Activated naive CD4-positive, alpha-beta T cell treated with anti-CD3 and anti-CD28 coated beads for 36 hours (primary cell): ENCODE data around the gene IL36A. TPM values are rescaled to one million over a fixed set of nuclear protein-coding genes. Genes with fewer than 3 reads are reported as not detected.
A peak's percentile ranks its signal among the peaks of the same experiment; 100 is the strongest.

Experiments used
- CTCF ChIA-PET: fragments of 350-600 bp; sonication (Branson Sonifier 250); formaldehyde crosslinking; loops from one replicate; lab custom pipeline; 2021; ENCODE audit warnings: antibody characterized with exemption; lab: Charles Lee
- DNase-seq: peaks from one replicate; pipeline ENCODE4 v3.0.0-alpha.2; 2020
- H3K27ac Mint-ChIP-seq: one replicate; pipeline ENCODE4 v1.8.0; 2021; ENCODE audit warnings: mild to moderate bottlenecking, mixed read lengths
- H3K27me3 Mint-ChIP-seq: one replicate; pipeline ENCODE4 v1.8.0; 2021; ENCODE audit warnings: low read depth, mixed read lengths
- H3K36me3 Mint-ChIP-seq: one replicate; pipeline ENCODE4 v1.8.0; 2021; ENCODE audit warnings: low read depth, mixed read lengths
- H3K4me1 Mint-ChIP-seq: one replicate; pipeline ENCODE4 v1.8.0; 2021; ENCODE audit warnings: low read depth, mixed read lengths
- H3K4me3 Mint-ChIP-seq: one replicate; pipeline ENCODE4 v1.8.0; 2021; ENCODE audit warnings: mild to moderate bottlenecking, moderate library complexity, mixed read lengths
- H3K9me3 Mint-ChIP-seq: one replicate; pipeline ENCODE4 v1.8.0; 2021; ENCODE audit warnings: mixed read lengths
- intact Hi-C: fragments of 100-400 bp; cut with micrococcal nuclease; formaldehyde crosslinking; loops from one replicate; pipeline ENCODE4 v1.15.1; 2023
- total RNA-seq, 2 experiments: library from RNA; stranded (reverse); gene quantifications; one replicate each; pipeline ENCODE4 v1.2.3, GENCODE V29; 2021

The IL36A gene
- total RNA-seq, 2 experiments from 2014 or later: not detected

DNA sequence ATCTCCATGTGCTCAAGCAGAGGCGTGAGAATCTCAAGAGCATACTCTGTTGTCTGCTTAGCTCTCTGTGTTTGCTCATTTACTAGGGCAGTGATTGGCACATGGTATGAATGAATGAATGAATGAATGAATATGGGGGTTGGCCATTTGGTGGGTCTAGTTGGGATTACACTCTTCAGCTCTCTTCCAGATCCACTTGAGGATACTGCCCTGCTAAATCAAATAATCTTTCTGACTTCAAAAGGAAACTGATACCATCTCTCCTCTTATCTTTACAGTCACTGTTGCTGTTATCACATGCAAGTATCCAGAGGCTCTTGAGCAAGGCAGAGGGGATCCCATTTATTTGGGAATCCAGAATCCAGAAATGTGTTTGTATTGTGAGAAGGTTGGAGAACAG, 25.5 kb upstream of the IL36A start:
- Mint-ChIP-seq H3K4me3 (no peak overlapping the region), H3K36me3 (no peaks in the 10 kb centered on the region), H3K27me3 (no peaks in the 10 kb centered on the region), H3K27ac (no peak overlapping the region), H3K9me3 (no peaks in the 10 kb centered on the region), H3K4me1 (peaks cover 38% of the 10 kb centered on the region)
- intact Hi-C loops: loop anchor here (1.0 kb wide), 1 partner anchor 17 kb away; no protein-coding TSS in a partner anchor
- DNase-seq: no peak
- CTCF ChIA-PET: interaction anchor here (0.9 to 2.3 kb wide), 3 partner anchors 19 to 70 kb away, joined by 3 to 9 read pairs (median 5); no protein-coding TSS in a partner anchor

DNA sequence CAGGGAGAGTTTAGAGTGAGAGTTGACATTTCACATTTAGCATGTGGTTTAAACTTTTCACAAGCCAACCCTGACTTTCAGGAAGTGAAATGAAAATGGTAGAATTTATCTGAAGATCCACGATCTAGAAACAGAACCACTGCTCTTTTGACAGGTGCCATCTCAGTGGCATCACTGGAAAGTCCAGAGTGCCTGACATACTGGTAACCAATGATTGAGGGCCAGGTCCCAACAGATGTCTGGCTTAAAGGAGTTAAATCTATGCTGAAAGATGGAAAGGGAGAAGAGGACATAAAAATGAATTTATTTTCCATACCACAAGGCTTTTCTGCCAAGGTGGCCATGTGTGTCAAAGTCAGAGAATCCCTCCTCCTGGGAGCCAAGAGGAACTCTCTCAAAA, 24.7 kb upstream of the IL36A start:
- Mint-ChIP-seq H3K27ac (peak overlapping the region; percentile 67), H3K4me3 (no peak overlapping the region), H3K4me1 (peaks cover 43% of the 10 kb centered on the region), H3K36me3 (no peaks in the 10 kb centered on the region), H3K9me3 (no peaks in the 10 kb centered on the region), H3K27me3 (no peaks in the 10 kb centered on the region)
- peak; percentile 48 for DNase-seq
- CTCF ChIA-PET: interaction anchor here (2.3 kb wide), 1 partner anchor 22 kb away, joined by 9 read pairs; no protein-coding TSS in a partner anchor
- intact Hi-C loops: loop anchor here (1.0 kb wide), 1 partner anchor 16 kb away; no protein-coding TSS in a partner anchor

DNA sequence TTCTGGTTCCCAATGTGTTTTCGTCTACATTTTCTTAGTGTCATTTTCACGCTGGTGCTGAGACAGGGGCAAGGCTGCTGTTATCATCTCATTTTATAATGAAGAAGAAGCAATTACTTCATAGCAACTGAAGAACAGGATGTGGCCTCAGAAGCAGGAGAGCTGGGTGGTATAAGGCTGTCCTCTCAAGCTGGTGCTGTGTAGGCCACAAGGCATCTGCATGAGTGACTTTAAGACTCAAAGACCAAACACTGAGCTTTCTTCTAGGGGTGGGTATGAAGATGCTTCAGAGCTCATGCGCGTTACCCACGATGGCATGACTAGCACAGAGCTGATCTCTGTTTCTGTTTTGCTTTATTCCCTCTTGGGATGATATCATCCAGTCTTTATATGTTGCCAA, 20.2 kb upstream of the IL36A start:
- CTCF ChIA-PET: interaction anchor here (0.6 to 1.0 kb wide), 2 partner anchors 12 to 165 kb away, joined by 3 read pairs; no protein-coding TSS in a partner anchor
- H3K4me3 Mint-ChIP-seq: no peak overlapping the region
- H3K36me3 Mint-ChIP-seq: no peaks in the 10 kb centered on the region
- intact Hi-C loops: no loop called here
- H3K27me3 Mint-ChIP-seq: no peaks in the 10 kb centered on the region
- DNase-seq: peak; percentile 59
- H3K4me1 Mint-ChIP-seq: peaks cover 22% of the 10 kb centered on the region
- peak overlapping the region; percentile 31 for H3K27ac Mint-ChIP-seq
- H3K9me3 Mint-ChIP-seq: peaks cover 6% of the 10 kb centered on the region

DNA sequence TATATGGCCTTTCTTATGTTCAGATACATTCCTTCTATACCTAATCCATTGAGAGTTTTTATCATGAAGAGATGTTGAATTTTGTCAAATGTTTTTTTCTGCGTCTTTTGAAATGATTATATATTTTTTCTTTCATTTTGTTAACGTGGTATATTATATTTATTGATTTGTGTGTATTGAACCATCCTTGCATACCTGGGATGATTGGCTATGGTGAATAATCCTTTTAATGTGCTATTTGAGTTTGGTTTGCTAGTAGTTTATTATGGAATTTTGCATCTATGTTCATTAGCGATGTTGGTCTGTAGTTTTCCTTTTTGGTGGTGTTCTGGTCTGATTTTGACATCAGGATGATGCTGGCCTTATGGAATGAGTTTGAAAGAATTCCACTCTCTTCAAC, 15.6 kb upstream of the IL36A start:
- H3K36me3 Mint-ChIP-seq: peaks cover 1% of the 10 kb centered on the region
- intact Hi-C loops: no loop called here
- no peak overlapping the region for H3K4me3 Mint-ChIP-seq
- H3K4me1 Mint-ChIP-seq: peaks cover 18% of the 10 kb centered on the region
- H3K9me3 Mint-ChIP-seq: peaks cover 18% of the 10 kb centered on the region
- no peak for DNase-seq
- H3K27me3 Mint-ChIP-seq: no peaks in the 10 kb centered on the region
- CTCF ChIA-PET: no interaction called here
- no peak overlapping the region for H3K27ac Mint-ChIP-seq

DNA sequence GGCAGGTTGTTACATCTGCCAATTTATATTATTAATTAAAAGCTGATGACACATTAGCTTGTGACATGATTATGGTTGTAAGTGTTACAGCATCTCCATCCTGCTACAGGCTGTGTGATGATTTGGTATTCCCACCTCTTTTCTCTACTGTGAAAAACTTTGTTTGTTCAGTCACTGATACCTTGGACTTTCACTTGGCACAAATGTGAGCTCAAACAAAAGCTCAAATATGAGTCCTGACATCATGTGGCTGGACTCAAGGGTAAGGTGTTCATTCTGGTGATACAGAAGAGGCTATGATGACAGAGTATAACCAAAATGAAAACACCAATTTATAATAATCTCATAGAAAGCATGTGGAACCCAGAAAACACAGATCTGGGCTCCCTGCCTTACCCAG, 11.4 kb upstream of the IL36A start:
- no peak overlapping the region for H3K4me3 Mint-ChIP-seq
- no peaks in the 10 kb centered on the region for H3K27me3 Mint-ChIP-seq
- CTCF ChIA-PET: no interaction called here
- no peak overlapping the region for H3K27ac Mint-ChIP-seq
- no peak for DNase-seq
- peaks cover 1% of the 10 kb centered on the region for H3K36me3 Mint-ChIP-seq
- intact Hi-C loops: no loop called here
- H3K9me3 Mint-ChIP-seq: peaks cover 21% of the 10 kb centered on the region
- H3K4me1 Mint-ChIP-seq: peaks cover 34% of the 10 kb centered on the region

DNA sequence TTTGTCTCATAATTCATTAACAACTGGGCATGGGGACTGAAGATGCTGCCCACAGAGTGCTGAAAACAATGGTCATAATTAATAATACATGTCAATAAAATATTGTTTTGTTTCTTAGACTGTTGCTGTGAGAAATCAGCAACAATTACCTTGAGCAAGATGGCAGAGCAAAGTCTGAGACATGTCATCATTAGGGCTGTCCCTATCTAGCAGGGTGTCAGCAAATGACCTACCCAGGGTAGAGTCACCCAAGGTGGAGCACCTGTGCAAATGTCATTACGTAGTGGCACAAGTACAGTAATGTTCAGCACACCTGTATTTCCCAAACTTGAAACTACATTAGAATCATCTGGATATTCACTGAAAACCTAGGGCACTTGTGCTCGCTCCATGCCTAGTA, 10.6 kb upstream of the IL36A start:
- CTCF ChIA-PET: no interaction called here
- peaks cover 26% of the 10 kb centered on the region for H3K9me3 Mint-ChIP-seq
- peaks cover 4% of the 10 kb centered on the region for H3K36me3 Mint-ChIP-seq
- DNase-seq: no peak
- no peak overlapping the region for H3K4me3 Mint-ChIP-seq
- H3K4me1 Mint-ChIP-seq: peaks cover 34% of the 10 kb centered on the region
- no peak overlapping the region for H3K27ac Mint-ChIP-seq
- no peaks in the 10 kb centered on the region for H3K27me3 Mint-ChIP-seq
- intact Hi-C loops: loop anchor here (5.0 kb wide), 1 partner anchor 63 kb away; the partner anchor contains the start of gene IL36RN

DNA sequence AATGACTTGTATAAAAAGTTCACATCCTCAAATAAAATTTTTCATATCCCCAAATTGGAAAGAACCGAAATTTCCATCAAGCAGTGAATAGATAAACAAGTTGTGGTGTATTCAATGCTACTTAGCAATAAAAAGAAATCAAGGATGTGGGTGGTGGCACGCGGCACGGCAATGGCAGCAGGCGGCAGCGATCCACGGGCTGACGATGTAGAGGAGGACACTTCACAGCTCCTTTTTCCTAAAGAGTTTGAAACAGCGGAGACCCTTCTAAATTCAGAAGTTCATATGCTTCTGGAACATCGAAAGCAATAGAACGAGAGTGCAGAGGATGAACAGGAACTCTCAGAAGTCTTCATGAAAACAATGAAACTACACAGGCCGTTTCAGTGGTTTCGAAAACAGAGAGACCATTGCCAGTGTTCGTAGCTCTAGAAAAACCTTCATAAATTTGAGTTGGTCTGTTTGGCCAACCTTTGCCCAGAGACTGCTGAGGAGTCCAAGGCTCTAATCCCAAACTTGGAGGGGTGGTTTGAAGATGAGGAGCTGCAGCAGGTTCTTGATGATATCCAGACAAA, 9.8 kb upstream of the IL36A start:
- peak; percentile 49 for DNase-seq
- H3K27me3 Mint-ChIP-seq: no peaks in the 10 kb centered on the region
- CTCF ChIA-PET: no interaction called here
- H3K27ac Mint-ChIP-seq: peak overlapping the region; percentile 60
- peak overlapping the region; percentile 67 for H3K4me3 Mint-ChIP-seq
- intact Hi-C loops: loop anchor here (5.0 kb wide), 1 partner anchor 62 kb away; the partner anchor contains the start of gene IL36RN
- peaks cover 30% of the 10 kb centered on the region for H3K9me3 Mint-ChIP-seq
- peaks cover 34% of the 10 kb centered on the region for H3K4me1 Mint-ChIP-seq
- H3K36me3 Mint-ChIP-seq: peaks cover 8% of the 10 kb centered on the region

DNA sequence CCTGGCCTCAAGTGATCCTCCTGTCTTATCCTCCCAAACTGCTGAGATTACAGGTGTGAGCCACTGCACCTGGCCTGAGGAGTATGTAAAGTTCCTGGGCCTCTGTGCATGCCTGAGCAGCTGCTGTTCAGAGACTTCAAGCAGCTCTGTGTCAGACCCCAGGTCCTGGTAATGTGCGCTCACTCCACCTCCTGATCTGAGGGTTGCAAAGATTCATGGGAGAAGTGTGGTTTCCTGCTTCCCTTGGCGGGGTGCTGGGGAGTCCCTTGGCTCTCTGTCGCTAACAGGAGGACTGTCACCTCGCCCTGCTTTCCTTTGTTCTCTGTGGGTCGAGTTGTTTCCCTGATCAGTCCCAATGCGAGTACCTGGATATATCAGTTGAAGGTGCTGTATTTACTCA, 8.6 kb upstream of the IL36A start:
- Mint-ChIP-seq H3K4me1 (peaks cover 34% of the 10 kb centered on the region), H3K9me3 (peaks cover 41% of the 10 kb centered on the region), H3K27ac (peak overlapping the region; percentile 80), H3K4me3 (no peak overlapping the region), H3K36me3 (peaks cover 19% of the 10 kb centered on the region), H3K27me3 (no peaks in the 10 kb centered on the region)
- DNase-seq: peak; percentile 93
- intact Hi-C loops: loop anchor here (1.0 to 5.0 kb wide), 4 partner anchors 16 to 232 kb away; partner anchors contain the start of genes CKAP2L and IL36RN
- CTCF ChIA-PET: interaction anchor here (1.0 kb wide), 1 partner anchor 11 kb away, joined by 3 read pairs; no protein-coding TSS in a partner anchor

DNA sequence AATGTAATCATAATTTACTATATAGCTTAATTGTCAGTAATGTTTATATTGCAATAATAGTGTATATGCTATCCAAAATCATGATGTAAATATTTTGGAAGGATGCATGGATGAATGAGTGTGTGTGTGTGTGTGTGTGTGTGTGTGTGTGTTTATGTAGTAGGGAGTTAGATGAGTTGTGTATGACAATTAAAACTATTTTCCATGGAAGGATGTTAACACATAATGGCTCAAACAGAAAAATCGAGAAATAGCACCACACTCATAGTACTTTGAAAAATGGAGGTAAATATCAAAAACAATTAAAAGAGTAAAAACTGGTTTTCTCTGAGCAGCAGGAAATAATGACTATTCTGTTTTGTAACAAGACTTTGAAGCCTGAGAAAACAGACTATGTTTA, 8.1 kb upstream of the IL36A start:
- intact Hi-C loops: loop anchor here (2.0 to 5.0 kb wide), 2 partner anchors 60 to 178 kb away; partner anchors contain the start of gene IL36RN
- Mint-ChIP-seq H3K9me3 (peaks cover 39% of the 10 kb centered on the region), H3K36me3 (peaks cover 19% of the 10 kb centered on the region), H3K27me3 (no peaks in the 10 kb centered on the region), H3K27ac (peak overlapping the region; percentile 80), H3K4me1 (peaks cover 34% of the 10 kb centered on the region), H3K4me3 (no peak overlapping the region)
- CTCF ChIA-PET: interaction anchor here (1.0 kb wide), 1 partner anchor 12 kb away, joined by 3 read pairs; no protein-coding TSS in a partner anchor
- DNase-seq: no peak

DNA sequence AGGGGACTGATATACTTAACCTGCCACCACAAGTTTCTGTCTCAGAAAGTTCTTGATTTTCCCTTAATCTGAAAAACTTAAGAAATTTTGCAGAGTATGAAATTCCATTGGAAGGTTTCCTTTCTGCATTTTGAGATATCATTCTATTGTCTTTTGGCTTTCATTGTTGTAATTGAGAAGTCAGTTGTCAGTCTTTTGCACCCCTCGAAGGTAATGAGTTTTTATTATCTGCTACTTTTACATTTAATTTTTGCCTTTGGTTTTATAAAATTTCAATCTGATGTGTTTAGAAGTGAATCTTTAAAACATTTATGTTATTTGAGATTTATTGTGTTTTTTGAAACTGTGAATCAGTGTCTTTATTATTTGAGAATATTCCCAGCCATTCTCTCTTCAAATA, 4.8 kb upstream of the IL36A start:
- no peak overlapping the region for H3K27ac Mint-ChIP-seq
- no peak overlapping the region for H3K4me3 Mint-ChIP-seq
- CTCF ChIA-PET: no interaction called here
- intact Hi-C loops: no loop called here
- H3K36me3 Mint-ChIP-seq: peaks cover 18% of the 10 kb centered on the region
- H3K27me3 Mint-ChIP-seq: no peaks in the 10 kb centered on the region
- DNase-seq: no peak
- H3K9me3 Mint-ChIP-seq: peaks cover 32% of the 10 kb centered on the region
- peaks cover 22% of the 10 kb centered on the region for H3K4me1 Mint-ChIP-seq

DNA sequence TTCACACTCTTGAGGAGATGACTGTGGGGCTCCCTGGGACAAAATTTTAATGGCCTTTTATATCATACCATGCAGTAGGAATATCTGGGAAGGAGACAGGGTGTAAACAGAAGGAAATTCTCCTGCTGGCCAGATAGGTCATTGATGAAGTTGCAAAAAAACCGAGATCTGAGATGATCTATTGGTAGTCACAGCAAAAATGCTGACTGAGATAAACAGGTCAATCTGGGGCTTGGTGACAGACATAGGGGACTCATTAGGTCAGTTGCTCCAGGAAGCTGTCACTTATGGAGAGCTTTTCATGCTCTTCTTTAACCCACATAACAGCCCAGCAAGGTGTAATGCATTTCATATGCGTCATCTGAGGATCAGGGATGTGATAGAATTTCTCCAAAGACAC, 2.6 kb upstream of the IL36A start:
- peaks cover 32% of the 10 kb centered on the region for H3K9me3 Mint-ChIP-seq
- DNase-seq: no peak
- peaks cover under 1% of the 10 kb centered on the region for H3K4me1 Mint-ChIP-seq
- no peak overlapping the region for H3K4me3 Mint-ChIP-seq
- CTCF ChIA-PET: interaction anchor here (0.8 to 1.3 kb wide), 3 partner anchors 34 to 78 kb away, joined by 3 to 5 read pairs (median 3); no protein-coding TSS in a partner anchor
- peaks cover 18% of the 10 kb centered on the region for H3K36me3 Mint-ChIP-seq
- H3K27me3 Mint-ChIP-seq: no peaks in the 10 kb centered on the region
- no peak overlapping the region for H3K27ac Mint-ChIP-seq
- intact Hi-C loops: no loop called here

DNA sequence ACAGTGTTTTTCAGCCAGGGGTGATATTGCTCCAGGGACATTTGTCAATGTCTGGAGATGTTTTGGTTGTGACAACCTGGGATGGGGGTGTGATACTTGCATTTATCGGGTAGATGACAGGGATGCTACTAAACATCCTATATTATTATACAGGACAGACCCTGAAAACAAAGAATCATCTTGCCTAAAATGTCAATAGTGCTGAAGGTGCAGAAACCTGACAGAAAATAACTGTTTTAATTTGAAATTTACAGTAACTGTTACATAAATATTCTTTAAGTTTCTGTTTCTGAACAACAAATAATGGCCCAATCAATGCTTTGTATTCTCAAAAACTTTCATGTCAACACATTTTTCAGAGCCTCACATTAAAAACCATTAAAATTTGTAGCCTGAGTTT, 2.0 kb downstream of the IL36A start:
- H3K4me1 Mint-ChIP-seq: peaks cover 6% of the 10 kb centered on the region
- H3K27ac Mint-ChIP-seq: no peak overlapping the region
- no peak for DNase-seq
- H3K36me3 Mint-ChIP-seq: no peaks in the 10 kb centered on the region
- no peaks in the 10 kb centered on the region for H3K9me3 Mint-ChIP-seq
- H3K27me3 Mint-ChIP-seq: no peaks in the 10 kb centered on the region
- CTCF ChIA-PET: no interaction called here
- intact Hi-C loops: no loop called here
- no peak overlapping the region for H3K4me3 Mint-ChIP-seq

DNA sequence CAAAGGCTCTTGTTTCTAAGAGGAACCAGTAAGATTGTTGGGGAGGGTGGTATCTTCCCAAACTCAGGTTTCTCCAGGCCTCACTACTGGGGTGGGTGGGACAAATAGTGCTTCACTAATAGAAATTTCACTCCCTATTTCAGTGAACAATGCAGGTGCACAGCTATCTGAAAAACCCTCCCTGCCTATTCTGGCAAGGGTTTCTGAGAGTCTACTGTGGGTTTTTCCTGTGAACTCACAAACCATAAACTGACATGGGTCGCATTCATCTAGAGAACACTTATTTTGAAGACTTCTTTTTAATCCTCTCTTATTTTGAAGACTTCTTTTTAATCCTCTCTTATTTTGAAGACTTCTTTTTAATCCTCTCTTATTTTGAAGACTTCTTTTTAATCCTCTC, 4.4 kb downstream of the IL36A start:
- DNase-seq: no peak
- H3K36me3 Mint-ChIP-seq: no peaks in the 10 kb centered on the region
- H3K27me3 Mint-ChIP-seq: no peaks in the 10 kb centered on the region
- CTCF ChIA-PET: interaction anchor here (1.9 kb wide), 1 partner anchor 260 kb away, joined by 4 read pairs; no protein-coding TSS in a partner anchor
- no peak overlapping the region for H3K4me3 Mint-ChIP-seq
- intact Hi-C loops: no loop called here
- H3K27ac Mint-ChIP-seq: no peak overlapping the region
- H3K9me3 Mint-ChIP-seq: no peaks in the 10 kb centered on the region
- H3K4me1 Mint-ChIP-seq: peaks cover 6% of the 10 kb centered on the region
